ENCODE data around the gene ST3GAL4.

GRCh38 chr11:126409620-126409985 lies 54.1 kb downstream of the ST3GAL4 start:
- TF ChIP-seq REST (IDR thresholded peaks at IDR 0.05; ENCODE audit: insufficient read depth in 1 of 2, low read depth in 2 of 2, low read length in 2 of 2) = no peak
- TF ChIP-seq POLR2AphosphoS5 (IDR thresholded peaks at IDR 0.05; ENCODE audit: low read depth, low read length) = no peak
- TF ChIP-seq SIN3A (IDR thresholded peaks at IDR 0.05; ENCODE audit: borderline replicate concordance, insufficient read depth, low read length) = no peak
- TF ChIP-seq TAF1 (IDR thresholded peaks at IDR 0.05; ENCODE audit: borderline replicate concordance, insufficient read depth, low read length) = no peak

All from PFSK-1 (cell line).